GM06990 (cell line): ENCODE data around the gene SMIM8.
"Not testable (repeated sequence)": the region's sequence is repeated elsewhere in the genome, so short reads cannot be mapped to it uniquely, and the experiment has no call there.

Experiments used
- DNase-seq: peaks from one replicate; pipeline ENCODE4 v3.0.0-alpha.2; 2011; ENCODE audit not compliant: insufficient read length; ENCODE audit errors: extremely low read depth
- H3K27me3 ChIP-seq: replicated peaks from 2 replicates; pipeline ENCODE4 v1.6.0; 2011; ENCODE audit warnings: low read length; ENCODE audit not compliant: control insufficient read depth, insufficient read depth
- H3K36me3 ChIP-seq: 2 replicates; pipeline ENCODE4 v1.5.1; 2011; ENCODE audit warnings: low read length; ENCODE audit not compliant: control insufficient read depth, insufficient read depth
- H3K4me3 ChIP-seq: replicated peaks from 2 replicates; pipeline ENCODE4 v1.5.1; 2011; ENCODE audit warnings: low read depth, mild to moderate bottlenecking, control low read depth, low read length
- TF ChIP-seq, protein P1 (sequence below): IDR thresholded peaks from 2 replicates; pipeline ENCODE4 v1.5.1; 2011; ENCODE audit warnings: low read length, control low read depth, mild to moderate bottlenecking, inconsistent platforms; ENCODE audit not compliant: insufficient read depth, poor library complexity, severe bottlenecking

The SMIM8 gene

DNA sequence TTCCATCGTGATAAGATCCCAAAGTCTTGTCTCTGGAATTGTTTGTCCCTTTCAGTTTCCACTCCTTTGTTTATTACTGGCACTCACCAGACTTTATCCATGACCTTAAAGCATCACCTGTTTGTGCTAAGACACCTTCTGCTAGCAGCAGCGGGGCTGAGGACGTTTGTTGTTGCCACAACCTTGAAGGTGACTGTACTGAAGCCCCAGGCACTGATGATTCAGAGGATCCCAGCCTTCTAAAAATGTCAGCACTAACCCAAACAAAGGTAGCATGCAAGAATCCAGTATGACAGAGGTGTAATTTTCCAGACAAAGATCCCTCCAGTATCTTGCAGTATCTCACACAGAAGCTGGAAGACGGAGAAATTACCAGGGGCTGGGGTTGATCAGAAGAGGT is 28.9 kb upstream of the SMIM8 start:
- no peak for DNase-seq
- TF ChIP-seq, protein P1, sequence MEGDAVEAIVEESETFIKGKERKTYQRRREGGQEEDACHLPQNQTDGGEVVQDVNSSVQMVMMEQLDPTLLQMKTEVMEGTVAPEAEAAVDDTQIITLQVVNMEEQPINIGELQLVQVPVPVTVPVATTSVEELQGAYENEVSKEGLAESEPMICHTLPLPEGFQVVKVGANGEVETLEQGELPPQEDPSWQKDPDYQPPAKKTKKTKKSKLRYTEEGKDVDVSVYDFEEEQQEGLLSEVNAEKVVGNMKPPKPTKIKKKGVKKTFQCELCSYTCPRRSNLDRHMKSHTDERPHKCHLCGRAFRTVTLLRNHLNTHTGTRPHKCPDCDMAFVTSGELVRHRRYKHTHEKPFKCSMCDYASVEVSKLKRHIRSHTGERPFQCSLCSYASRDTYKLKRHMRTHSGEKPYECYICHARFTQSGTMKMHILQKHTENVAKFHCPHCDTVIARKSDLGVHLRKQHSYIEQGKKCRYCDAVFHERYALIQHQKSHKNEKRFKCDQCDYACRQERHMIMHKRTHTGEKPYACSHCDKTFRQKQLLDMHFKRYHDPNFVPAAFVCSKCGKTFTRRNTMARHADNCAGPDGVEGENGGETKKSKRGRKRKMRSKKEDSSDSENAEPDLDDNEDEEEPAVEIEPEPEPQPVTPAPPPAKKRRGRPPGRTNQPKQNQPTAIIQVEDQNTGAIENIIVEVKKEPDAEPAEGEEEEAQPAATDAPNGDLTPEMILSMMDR, result no peak
- Histone ChIP-seq H3K4me3 (no peak overlapping the region), H3K27me3 (no peaks in the 10 kb centered on the region), H3K36me3 (no peaks in the 10 kb centered on the region)

DNA sequence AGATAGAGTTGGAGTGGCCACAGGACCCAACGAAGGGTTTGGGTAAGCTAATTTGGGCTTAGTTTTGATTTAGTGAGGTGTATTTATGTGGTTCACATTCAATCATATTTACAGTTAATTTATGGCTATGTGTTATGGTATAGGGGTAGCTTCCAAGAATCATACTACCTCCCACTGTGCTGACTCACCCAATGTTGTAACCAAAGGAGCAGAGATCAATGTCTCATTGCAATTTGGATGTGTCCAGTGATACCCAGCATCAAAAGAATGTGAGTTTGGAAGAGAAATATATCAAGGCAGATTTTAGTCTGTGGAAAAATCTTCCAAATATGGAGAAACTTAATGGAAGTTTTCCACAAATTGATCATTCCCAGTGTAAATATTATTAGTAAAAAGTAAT is 25.3 kb upstream of the SMIM8 start:
- DNase-seq, result no peak
- TF ChIP-seq, protein P1, result no peak
- H3K36me3 ChIP-seq, result no peaks in the 10 kb centered on the region
- H3K4me3 ChIP-seq, result no peak overlapping the region
- no peaks in the 10 kb centered on the region for H3K27me3 ChIP-seq

DNA sequence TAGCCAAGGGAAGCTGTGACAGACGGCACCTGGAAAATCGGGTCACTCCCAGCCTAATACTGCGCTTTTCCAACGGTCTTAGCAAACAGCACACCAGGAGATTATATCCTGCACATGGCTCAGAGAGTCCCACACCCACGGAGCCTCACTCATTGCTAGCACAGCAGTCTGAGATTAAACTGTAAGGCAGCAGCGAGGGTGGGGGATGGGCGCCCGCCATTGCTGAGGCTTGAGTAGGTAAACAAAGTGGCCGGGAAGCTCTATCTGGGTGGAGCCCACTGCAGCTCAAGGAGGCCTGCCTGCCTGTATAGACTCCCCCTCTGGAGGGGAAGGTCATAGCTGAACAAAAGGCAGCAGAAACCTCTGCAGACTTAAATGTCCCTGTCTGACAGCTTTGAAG is 21.1 kb upstream of the SMIM8 start:
- H3K27me3 ChIP-seq, DNase-seq, H3K36me3 ChIP-seq: not testable (repeated sequence)

DNA sequence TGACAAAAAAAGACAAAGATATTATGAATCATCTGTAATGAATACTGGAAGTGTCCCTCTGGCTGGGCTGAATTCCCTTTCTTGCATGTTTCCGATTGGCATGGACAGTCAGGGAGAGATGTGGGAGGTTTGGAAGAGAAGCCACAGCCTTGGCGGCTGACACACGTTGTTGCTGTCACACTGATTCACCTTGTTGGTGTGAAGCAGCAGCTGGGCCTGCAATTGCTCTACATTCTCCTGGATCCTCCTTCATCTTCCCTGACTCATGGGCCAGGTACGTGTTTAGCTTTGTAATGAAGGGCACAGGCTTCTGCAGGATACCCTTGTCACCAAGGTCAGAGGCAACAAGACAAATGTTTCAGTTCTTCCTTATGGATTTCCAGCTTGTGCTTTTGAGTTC is 13.4 kb upstream of the SMIM8 start:
- Histone ChIP-seq H3K36me3 (no peaks in the 10 kb centered on the region), H3K27me3 (peaks cover 2% of the 10 kb centered on the region), H3K4me3 (no peak overlapping the region)
- DNase-seq, result no peak
- TF ChIP-seq, protein P1, result no peak

More for the DNA sequence above, 21.1 kb upstream of the SMIM8 start:
- not testable (repeated sequence) for H3K4me3 ChIP-seq

DNA sequence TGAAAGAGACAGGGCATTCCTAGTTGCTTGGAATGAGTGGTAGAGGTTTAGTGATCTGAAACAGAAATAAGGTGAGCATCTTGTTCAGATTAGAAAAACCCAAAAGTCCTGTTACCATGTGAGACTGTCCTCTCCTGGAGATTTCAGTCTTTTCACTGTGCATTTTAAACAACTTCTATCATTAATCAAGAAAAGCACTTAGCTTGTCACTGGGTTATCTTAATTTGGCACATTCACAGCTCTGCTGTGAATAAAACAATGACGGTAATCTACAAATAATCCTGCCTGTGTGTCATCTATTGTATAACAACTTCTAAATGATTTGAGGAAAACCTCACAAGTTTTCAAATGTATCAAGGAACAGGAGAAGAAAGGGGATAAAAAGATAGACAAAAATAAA is 9.5 kb upstream of the SMIM8 start:
- Histone ChIP-seq H3K36me3 (no peaks in the 10 kb centered on the region), H3K27me3 (peaks cover 2% of the 10 kb centered on the region), H3K4me3 (no peak overlapping the region)
- no peak for DNase-seq
- TF ChIP-seq, protein P1, result no peak

DNA sequence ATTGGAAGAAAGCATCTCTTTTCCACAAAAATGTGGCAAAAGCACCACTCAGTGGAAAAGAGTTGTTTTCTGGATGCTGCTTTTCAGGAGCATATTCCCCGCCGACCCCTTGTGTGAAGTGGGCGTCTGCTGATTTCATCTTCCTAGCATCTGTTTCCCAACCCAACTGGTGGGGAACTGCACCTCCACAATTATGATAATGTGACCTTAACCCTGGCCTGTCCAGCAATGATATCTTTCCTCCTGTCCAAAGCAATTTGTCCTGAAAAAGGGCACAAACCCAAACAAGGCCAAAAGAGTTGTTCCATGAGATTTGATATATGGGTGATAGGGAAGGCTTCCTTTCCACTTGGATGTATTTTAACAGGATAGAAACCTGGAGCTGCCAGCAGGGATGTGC is 7.3 kb upstream of the SMIM8 start:
- no peak overlapping the region for H3K4me3 ChIP-seq
- DNase-seq, result no peak
- H3K36me3 ChIP-seq, result no peaks in the 10 kb centered on the region
- TF ChIP-seq, protein P1, result no peak
- no peaks in the 10 kb centered on the region; the same call in 1 of the 2 replicates for H3K27me3 ChIP-seq
